Activated CD4-positive, CD25-positive, alpha-beta regulatory T cell treated with anti-CD3 and anti-CD28 coated beads, Interleukin-2, amount 50 U/mL, for 24 hours (primary cell): ENCODE measurements around the gene C17orf50.
"Not testable (repeated sequence)": the region's sequence is repeated elsewhere in the genome, so short reads cannot be mapped to it uniquely, and the experiment has no call there.

Experiments
- ATAC-seq, 2 donors: fragments of 150-1000 bp; cut with Tn5 transposase; one replicate each; pipeline ENCODE4 v1.10.0; 2021; ENCODE audit warnings: mild to moderate bottlenecking in 1 of 2, moderate library complexity in 1 of 2

Gene C17orf50

DNA sequence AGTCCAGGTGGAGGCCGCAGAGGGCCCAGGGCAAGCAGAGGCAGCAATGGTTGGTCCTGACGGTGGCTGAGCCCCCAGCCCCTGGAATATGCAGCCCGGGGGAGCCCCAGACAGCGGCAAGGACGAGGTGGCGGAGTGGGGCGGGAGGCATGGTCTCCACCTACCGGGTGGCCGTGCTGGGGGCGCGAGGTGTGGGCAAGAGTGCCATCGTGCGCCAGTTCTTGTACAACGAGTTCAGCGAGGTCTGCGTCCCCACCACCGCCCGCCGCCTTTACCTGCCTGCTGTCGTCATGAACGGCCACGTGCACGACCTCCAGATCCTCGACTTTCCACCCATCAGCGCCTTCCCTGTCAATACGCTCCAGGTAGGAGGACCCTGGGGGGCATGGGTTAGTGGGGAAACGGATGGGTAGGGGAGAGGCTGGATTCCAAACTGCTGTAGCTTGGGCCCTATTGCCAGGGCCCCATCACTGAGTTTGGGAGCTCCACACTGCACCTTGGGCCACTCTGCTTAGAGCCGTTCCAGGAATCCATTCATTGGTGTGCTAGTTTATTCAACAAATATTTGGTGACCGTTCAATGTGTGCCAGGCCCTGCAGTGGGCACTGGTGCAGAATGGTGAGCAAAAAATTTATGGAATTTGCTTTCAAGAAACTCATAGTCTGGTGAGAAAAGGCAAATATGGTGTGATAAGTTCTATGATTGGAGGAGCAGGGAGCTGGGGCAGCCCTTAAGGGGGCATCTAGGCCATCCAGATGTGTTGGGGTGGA is 25.5 kb upstream of the C17orf50 start:
- ATAC-seq: no peak

DNA sequence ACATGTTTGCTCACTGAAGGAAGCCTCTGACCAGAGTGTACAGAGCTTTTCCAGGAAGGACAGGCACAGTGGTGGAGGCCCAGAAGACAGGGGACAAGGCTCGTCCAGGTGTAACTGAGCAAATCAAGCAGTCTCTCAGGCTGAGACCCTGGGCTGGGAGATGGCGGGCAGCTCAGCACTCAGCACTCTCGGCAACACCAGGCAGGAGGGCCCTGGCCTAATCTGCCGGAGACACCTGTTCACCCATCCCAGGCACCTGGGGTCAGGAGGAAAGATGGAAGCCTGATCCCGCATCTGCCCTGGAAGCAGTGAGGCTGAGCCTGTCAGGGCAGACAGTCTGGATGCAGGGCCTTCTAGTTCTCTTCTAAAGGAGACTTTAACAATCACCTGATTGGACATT is 24.5 kb upstream of the C17orf50 start:
- ATAC-seq: no peak

DNA sequence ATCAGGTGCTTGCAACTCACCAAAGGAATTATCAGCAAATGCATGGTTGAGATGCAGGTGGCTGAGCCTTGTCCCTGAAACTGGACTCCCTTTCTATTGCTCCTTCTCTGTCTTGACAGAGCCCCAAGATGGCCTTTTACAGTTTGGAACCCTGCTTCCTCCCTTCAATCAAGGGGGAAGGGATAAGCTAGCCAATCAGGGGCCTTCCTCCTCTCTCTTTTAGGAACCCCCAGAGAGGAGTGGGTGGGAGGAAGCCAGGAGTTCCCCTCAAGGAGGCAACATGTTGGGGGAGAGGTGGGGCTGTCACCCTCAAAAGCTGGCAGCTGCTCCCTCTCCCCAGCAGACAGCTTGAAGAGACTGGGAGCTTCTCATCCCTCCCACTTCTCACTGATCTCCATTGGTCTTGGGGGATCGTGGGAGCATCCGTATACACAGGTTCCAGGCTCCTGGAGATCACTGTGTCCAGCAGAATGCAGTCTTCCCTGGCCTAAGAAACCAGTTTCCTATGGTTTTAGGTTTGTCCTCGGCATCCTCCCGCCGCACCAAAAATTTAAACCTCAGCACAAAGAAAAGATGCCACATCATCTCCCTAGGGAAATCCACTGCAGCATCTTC is 22.1 kb upstream of the C17orf50 start:
- no peak for ATAC-seq

DNA sequence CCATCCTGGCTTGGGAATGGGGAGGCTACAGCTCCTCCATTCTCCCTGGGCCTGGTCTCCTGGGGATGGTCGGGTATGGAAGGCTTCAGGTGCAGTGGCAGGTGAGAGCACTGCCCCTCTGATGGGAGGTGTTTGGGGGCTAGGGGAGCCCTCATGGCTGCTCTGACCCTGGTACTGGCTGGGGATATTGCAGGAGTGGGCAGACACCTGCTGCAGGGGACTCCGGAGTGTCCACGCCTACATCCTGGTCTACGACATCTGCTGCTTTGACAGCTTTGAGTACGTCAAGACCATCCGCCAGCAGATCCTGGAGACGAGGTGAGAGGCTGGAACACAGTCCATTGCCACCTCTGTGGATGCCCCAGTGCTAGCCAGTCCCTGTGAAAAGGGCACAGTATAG is 20.5 kb upstream of the C17orf50 start:
- no peak for ATAC-seq

DNA sequence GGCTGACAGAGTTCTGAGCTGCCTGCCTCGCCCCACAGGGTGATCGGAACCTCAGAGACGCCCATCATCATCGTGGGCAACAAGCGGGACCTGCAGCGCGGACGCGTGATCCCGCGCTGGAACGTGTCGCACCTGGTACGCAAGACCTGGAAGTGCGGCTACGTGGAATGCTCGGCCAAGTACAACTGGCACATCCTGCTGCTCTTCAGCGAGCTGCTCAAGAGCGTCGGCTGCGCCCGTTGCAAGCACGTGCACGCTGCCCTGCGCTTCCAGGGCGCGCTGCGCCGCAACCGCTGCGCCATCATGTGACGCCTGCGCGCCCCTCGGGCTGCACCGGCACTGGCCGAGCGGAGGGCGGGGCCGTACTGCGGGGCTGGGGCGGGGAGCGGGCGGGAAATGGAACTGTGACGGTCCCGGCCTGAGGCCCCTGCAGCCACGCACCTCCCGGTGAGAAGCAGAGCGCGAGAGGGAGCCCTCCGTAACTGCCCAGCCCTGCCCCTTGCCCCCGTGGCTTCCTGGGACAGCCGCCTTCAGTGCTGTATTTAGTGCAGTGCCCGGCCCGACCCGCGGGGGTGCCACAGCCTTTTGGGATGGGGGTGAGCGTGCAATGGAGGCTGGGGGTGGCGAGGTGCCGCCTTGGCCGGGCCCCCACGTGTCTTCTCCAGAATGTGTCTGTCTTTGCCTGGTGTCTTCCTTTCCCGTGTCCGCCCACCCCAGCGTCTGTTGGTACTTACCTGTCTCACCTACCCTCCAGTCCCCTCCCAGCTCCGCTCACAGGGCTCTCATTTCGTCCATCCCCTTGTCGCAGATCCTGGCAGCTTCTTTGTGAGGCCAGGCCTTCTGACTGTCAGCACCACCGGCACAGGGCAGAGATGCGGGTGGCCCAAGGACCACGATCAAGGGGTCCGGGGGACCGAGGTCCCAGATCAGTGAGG is 19.4 kb upstream of the C17orf50 start:
- peak; percentile 29 to 53 for ATAC-seq

DNA sequence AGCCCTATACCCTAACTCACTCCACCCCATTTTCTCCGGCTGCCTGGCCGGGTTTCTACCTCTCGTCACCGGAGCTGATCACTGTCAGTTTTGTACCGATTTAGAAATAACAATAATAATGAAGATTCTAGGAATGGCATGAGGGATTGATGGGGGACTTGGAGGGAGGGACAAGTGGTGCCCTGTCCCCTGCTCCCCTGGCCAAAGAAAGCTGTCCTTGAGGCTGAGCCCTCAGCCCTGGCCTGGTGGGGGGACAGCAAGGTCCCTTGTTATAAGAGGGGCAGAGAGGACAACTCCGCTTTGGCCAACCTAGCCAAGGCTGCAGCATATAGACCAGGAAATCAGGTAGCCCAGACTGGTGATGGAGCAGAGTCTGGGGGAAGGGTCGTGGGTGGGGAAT is 18.2 kb upstream of the C17orf50 start:
- no peak for ATAC-seq

DNA sequence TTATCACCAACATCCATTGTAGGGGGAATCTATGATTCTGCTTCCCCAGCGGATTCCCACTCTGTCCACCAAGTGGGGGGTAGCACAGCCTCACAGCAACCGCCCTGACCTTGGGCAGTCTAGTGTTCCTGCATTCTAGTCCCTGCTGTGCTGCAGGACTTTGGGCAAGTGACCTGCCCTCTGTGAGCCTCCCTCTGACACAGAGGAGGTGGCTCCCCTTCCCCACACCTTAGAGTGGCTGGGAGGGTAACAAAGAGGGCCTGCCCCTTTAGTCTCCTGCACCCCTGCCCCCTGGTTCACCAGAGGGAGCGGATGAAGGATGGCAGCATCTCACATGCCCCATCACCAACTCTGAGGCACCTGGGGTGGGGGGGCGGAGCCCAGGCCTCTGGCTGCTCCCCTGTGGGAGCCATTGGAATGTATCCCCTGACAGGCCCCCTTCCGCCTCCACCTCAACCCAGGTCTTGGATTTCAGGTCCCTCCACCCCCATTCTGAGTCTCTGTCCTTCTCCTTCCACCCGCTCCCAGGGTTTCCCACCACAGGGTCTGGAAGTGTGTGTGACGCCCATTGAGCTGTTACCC is 17.7 kb upstream of the C17orf50 start:
- no peak for ATAC-seq

DNA sequence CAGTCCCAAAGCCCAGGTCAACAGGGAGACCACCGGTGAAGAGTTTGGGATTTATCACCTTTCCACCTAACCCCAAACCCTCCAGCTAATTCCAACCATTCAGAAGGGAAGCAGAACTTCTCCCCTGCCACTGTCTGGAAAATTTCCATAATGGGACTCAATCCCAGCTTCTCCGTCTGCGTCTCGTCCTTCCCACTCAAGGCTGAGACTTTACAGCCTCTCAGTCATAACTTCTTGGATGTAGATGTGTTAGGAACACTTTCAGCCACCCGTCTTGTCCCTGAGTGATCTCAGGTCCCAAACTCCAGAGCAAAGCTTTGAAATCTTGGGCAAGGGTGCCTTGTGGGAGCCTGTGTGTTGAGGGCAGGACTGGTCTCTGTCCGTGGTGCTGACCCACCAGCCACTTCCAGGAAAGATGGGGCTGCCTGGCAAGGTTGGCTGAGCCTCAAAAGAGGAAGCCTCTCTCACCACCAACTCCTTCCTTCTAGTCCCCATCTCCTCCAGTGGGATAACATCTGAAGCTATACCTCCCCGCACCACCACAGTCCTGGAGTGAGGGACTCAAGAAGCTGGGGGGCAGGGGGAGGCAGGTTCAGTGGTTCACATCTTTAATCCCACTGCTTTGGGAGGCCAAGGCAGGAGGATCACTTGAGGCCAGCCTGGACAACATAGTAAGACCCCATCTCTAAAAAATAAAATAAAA is 16.9 kb upstream of the C17orf50 start:
- no peak for ATAC-seq

DNA sequence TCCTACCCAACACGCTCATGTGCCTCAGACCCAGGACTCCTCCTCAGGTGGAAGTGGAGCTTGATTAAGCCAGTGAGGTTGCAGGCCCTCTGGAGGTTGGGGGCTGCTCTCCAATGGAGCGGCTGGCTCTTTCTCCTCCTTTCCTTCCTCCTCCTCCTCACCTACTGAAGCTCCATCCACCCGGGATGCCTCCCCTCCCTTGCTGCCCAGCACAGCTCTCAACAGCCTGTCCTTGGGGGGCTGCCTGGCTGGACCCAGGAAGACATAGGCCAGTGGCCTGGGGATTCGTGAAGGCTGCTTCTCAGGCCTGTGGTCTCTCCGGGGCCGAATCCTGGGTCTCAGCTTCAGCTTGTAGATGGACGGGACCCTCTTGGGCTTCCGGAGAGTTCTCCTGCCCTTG is 15.9 kb upstream of the C17orf50 start:
- no peak for ATAC-seq

DNA sequence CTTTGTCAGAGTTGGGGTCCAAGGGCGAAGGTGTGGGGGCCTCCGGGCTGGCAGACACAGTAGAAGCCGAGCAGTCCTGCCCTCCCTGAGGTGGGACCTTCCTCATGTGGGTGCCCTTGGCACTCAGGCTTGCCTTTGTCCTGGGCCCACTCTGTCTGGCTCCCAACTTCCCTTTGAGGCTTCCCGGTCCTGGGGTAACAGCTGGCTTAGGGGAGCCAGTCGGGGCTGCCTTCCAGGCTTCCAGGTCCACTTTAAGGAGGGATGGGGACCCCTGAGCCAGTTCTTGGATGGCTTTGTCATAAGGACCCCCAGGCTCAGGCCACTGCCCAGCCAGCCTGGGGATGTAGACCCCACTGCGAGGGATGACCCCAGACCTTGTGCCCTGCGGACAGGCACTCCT is 15.4 kb upstream of the C17orf50 start:
- no peak for ATAC-seq

DNA sequence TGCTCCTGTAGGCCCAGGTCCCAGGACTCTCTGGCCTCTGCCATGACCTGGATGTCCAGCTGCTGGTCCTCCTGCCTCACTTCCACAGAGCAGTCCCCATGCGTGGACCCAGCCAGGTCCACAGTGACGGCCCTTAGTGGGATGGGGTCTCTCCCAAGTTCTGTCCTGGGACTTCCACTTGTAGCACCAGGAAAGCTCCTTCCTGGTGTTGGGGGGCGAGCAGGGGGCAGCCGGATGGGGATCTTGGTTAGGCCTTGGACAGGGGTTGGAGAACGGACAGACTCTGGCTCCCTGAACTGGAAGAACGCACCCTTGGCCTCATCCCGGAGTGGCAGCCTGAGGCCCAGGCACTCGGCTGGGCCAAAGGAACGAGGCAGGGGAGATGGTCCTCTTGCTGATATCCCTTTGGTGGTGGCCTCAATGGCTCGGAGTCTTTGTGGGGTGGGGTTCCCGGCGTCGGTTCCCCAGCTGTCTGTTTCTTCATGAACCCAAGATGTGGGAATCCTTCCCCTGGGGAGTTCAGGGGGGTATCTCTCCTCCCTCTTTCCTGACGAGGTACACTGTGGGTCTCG is 14.9 kb upstream of the C17orf50 start:
- ATAC-seq: no peak

DNA sequence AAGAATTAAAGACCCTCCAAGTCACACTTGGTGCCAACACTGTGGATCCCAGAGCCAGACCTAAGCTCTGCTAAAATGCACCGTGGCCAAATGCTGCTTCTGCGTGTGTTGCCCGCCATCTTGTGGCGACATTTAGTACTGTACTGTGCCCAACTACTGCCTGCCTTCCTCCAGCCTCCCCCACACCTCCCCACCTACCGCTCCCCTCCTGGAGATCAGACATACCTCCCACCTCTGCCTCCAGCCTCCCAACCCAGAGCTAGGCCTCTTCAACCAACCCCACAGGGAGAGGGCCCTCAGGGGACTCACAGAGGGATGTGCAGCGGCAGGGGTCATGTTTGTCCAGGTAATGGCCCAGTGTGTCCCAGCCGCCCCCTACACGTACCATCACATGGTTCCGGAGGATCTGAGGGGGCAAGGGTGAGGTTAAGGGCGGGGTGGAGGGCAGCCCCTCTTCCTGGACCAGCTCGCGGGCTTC is 13.1 kb upstream of the C17orf50 start:
- peak; percentile 83 to 86 for ATAC-seq

DNA sequence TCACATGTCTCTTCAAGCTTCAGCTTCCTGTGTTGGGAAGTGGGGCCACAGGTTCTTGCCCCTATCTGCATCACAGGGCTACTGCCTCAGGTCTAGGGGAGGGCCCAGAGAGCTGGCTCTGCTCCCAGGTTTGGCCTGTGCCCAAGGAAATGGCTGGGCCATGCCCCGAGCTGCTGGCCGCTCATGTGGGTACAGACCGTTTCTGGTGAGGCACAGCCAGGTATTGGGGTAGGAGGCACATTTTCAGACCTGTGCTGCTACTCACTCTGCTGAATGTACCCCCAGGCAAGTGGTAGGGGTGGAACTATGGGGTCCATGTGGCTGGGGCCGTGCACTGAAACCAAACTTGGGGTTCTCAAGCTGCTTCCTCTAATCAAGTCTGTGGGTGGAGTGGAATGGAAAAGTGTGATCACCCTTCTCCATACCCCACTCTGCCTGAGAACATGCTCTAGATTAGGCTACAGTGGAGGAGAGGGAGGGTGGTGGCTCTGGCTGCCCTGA is 12.3 kb upstream of the C17orf50 start:
- ATAC-seq: no peak

DNA sequence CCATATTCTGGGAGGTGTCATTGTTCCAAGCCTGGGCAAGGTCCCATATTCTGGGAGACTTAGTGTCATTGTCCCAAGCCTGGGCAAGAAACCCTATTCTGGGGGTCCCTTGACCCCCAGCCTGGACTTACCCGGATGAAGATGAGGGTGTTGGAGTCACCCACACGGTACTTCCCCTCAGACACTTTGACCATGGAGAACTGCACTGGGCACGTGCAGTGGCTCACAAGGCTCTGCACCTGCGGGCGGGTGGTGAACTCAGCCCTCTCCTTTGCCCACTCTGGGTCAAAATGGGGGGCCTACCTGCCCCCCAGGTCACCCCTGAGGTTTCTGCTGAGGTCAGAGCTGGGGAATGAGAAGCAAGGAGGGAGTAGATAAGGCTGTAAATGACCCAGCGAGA is 11.7 kb upstream of the C17orf50 start:
- no peak for ATAC-seq

DNA sequence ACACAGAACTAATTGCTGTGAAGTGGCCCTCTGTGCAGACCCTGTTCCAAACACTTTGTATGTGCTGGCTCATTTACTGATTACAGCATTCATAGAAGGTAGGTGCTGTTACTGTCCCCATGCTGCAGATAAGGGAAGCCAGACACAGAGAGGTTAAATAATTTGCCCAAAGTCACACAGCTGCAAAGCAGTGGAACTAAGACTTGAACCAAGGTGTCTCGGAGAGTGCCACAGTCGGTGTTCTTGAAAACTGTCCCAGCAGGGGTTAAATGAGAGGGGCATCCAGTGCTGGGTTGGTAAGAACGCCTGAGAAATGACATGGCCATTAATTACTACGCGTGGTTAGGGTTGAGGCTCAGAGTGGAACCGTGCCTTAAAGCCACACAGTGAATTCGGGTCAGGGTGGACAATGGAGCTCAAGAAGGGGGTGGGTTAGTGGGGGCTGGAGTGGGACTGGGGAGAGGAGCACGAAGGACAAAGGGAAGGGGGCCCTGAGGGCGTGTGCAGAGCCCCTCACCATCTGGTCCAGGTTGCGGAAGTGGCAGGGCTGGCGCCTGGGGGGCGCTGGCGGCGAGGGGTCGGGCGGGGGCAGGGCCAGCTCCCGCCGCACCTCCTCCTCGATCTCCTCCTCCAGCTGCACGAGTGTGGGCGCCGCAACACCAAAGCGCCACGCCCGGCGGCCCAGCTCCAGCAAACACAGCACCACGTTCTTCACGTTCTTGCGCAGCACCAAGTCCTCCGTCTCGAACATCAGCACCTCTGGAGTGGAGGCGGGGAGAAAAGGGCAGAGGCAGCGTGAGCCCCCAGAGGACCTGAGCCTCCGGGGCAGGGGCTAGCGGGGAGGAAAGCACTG is 10.9 kb upstream of the C17orf50 start:
- no peak for ATAC-seq

DNA sequence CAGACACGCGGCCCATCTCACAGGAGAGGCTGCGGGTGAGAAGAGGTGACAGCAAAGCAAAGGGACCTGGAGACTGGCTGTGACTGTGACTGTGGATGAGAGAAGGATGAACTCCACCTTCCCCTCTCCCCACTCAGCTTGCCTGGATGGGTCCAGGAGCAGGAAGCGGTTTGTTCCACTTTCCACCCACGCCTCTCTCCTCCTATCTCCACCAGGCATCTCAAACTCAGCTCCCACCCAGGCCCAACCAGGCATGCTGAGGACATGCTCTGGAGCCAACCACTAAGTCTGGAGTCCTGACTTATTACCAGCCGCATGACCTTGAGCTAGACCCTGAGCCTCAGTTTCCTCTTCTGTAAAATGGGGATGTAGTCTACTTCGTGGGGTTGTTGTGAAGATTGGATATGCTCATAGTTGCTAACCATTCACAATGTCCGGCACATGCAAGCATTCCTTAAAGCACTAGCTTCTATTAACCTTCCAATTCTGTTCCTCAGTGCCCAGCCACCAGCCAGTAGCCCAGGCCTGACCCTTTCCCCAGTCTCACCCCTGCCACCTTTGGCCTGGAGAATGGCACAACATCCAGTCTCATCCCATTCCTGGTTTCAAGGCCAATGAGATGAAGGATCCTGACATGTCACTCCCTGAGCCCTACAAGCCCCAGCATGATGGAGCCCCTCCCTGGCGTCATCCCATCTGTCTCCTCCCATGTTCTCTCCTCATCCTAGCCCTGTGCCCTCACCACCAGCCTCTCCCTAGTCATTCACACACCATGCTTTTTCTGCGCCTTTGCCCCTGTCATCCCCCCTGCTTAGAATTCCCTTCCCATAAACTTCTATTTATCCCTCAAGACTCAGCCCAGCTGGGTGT is 9.9 kb upstream of the C17orf50 start:
- no peak for ATAC-seq

DNA sequence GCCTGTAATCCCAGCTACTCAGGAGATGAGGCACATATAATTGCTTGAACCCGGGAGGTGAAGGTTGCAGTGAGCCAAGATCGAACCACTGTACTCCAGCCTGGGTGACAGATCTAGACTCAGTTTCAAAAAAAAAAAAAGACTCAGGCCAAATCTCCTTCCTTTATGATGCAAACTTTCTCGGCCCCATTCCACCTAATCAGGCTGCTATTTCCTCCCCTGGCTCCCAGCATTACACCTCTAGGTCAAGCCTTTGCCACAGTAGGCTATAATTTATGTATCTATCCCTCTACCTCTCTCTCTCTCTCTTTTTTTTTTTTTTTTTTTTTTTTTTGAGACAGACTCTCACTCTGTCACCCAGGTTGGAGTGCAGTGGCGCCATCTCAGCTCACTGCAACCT is 9.1 kb upstream of the C17orf50 start:
- ATAC-seq: not testable (repeated sequence)

DNA sequence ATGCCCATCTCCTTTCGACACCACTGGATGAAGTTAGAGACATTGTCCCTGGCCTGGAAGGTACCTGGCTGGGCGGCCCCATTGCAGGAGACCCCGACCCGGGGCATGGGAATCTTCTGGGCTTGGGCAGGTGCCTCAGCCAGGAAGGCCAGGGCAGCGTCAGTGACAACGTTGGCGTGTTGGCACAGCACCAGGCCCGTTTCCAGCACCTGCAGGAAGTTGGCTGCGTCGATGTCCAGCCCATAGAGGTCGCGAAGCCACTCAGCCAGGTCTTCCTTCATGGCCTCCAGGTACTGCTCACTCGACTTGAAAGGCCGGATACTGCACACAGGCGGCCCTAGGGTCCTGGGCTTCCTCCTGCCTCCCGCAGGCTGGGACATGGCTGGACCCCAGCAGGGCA is 8.2 kb upstream of the C17orf50 start:
- ATAC-seq: no peak

DNA sequence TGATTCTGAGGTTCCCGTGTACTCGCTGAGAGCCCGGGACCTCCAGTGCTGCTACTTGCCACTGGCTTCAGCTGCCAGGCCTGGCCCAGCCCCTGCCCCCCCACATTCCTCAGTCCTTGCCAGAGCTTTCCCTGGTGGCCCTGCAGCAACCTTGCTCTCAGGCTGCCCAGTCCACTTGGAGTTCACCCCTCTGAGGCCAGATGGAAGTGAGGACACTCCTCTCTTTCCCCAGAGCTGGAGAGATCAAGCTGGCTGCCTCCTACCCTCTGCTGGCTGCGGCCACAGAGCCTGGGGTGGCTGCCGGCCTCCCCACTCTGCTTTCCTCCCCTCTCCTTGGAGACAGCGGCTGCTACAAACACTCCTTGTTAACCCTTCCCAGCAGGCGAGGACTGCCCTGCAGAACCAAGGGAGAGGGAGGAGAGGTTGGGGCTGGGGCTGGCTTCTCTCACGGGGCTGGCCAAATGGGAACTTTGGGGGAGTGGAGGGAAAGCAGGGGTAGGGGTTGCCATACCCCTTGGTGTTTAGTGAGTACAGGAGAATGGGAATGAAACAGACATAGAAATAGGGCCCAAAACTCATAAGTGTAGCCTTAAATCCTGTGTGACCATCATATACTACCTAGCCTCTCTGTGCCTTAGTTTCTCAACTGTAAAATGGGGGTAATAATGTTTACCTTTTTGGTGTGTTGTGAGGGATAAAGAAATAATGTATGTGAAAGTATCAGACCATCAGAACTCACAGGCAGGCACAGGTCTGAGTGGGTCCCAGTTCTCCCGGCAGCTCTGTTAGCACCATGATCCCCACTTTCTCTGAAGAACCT is 7.5 kb upstream of the C17orf50 start, which contains the start of gene GAS2L2:
GAS2L2 (minus strand) TSS at position 295 of the 820 bp plus-strand sequence. CDS start 389 bp downstream, outside the sequence.
- ATAC-seq: no peak
